ENCODE data around the gene PTPRS.

Gene PTPRS

DNA sequence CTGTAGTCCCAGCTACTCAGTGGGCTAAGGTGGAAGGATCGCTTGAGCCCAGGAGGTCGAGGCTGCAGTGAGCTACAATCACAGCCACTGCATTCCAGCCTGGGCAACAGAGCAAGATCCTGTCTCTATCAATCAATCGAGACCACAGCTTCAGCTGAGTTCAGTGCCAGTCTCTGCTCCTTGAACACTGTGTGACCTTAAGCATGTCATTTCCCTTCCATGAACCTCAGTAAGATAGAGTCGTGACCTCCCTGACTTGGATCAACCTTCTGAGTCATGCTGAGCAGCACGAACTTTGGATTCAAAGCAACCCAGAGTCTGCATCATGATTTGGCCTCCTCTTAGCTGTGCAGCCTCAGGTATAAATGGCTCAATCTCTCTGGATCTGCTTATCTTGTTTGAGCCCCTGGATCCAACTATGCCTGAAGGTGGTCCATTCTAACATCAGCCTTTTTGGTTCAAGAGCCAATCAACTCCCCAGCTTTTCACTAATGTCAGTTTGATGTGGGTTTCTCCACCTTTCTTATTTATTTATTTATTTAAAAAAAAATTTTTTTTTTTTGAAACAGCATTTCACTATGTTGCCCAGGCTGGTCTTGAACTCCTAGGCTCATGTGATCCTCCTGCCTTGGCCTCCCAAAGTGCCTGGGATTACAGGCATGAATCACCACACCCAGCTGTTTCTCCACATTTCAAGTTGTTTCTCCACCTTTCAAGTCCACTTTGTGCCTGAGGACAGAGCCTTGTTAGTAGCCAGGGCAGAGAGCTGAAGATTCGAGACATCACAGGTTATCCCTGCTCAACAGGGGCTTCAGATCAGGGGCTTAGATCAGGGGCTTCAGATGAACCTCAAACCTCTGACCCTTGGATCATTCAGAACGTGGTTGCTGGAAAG, 26.4 kb downstream of the PTPRS start:
- H3K4me3 ChIP-seq (ENCODE audit: low read depth, low read length): no peak overlapping the region
- no peak for DNase-seq (ENCODE audit: low read depth, low spot score)
- TF ChIP-seq, protein P1, sequence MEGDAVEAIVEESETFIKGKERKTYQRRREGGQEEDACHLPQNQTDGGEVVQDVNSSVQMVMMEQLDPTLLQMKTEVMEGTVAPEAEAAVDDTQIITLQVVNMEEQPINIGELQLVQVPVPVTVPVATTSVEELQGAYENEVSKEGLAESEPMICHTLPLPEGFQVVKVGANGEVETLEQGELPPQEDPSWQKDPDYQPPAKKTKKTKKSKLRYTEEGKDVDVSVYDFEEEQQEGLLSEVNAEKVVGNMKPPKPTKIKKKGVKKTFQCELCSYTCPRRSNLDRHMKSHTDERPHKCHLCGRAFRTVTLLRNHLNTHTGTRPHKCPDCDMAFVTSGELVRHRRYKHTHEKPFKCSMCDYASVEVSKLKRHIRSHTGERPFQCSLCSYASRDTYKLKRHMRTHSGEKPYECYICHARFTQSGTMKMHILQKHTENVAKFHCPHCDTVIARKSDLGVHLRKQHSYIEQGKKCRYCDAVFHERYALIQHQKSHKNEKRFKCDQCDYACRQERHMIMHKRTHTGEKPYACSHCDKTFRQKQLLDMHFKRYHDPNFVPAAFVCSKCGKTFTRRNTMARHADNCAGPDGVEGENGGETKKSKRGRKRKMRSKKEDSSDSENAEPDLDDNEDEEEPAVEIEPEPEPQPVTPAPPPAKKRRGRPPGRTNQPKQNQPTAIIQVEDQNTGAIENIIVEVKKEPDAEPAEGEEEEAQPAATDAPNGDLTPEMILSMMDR (IDR thresholded peaks at IDR 0.05; ENCODE audit: low read depth, low read length): no peak
- in situ Hi-C loops (cut with HindIII; ENCODE audit: low sequenced_read_pairs): no loop called here

DNA sequence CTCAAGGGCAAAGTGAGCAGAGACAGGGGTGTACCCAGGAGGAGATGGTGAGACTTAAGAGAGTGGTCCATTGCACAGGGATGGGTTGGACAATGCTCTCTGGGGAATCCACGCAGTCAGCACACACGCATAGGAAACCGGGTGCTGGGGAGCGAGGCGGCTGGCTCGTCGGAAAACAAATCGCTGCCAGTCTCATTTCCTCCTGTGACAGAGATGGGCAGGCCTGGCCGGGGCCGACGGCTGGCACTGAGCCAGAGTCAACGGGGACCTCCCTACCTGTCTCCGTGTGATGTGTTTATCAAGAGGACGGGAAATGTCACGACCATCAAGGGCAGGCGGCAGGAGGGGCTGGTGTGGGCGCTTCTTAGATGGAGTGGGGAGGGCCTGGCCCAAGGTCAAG, 27.3 kb downstream of the PTPRS start:
- in situ Hi-C loops (cut with HindIII; ENCODE audit: low sequenced_read_pairs): no loop called here
- DNase-seq (ENCODE audit: low read depth, low spot score): no peak
- no peak overlapping the region for H3K4me3 ChIP-seq (ENCODE audit: low read depth, low read length)
- TF ChIP-seq, protein P1 (IDR thresholded peaks at IDR 0.05; ENCODE audit: low read depth, low read length): no peak

DNA sequence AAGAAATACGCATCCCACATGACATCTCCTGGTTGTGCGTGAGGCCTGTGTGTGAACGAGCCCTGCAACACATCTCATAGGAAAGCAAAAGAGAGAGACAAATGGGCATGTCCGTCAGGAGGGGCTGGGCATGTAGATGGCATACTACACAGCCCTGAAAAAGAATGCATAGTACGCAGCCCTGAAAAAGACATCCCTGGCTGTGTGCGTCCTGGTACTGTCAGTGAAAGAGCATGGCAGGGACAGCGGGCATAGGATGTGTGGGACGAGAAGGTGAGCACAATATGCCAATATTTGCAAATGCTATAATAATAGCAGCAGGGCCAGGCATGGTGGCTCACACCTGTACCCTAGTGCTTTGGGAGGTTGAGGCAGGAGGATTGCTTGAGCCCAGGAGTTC, 28.6 kb downstream of the PTPRS start:
- H3K4me3 ChIP-seq (ENCODE audit: low read depth, low read length): no peak overlapping the region
- in situ Hi-C loops (cut with HindIII; ENCODE audit: low sequenced_read_pairs): no loop called here
- no peak for DNase-seq (ENCODE audit: low read depth, low spot score)
- TF ChIP-seq, protein P1 (IDR thresholded peaks at IDR 0.05; ENCODE audit: low read depth, low read length): no peak

DNA sequence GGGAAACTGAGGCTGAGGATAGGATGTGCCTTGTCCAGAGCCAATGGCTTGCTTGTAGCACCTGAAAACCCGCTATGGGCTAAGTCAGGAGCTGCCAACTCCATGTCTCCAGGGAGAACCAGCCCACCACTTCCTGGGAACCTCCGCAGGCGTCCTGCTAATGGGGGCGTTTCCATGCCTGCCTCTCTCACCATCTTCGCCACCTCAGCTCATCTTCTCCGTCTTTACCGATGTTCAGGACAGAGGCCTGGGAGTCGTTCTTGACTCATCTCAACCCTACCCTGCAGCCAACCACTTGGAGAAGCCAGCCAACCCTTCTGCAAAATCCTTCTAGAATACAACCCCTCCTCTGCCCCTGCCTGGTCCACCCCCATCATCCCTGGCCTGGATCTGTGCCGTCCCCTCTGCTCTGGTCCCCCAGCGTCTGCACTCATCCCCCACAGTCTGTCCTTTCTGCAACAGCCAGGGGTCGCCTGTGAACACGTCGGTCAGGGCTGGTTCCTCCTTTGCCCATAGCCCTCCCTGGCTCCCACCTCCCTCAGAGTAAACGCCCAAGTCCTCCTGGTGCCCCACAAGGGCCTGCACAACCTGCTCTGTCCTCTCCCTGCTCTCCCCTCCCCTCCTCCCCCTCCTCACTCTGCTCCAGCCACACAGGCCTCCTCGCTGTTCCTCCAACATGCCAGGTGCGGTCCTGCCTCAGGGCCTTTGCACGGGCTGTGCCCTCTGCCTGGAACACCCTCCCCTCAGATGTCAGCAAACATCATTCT, 31.0 kb downstream of the PTPRS start:
- no peak for DNase-seq (ENCODE audit: low read depth, low spot score)
- TF ChIP-seq, protein P1 (IDR thresholded peaks at IDR 0.05; ENCODE audit: low read depth, low read length): peak; percentile 17
- in situ Hi-C loops (cut with HindIII; ENCODE audit: low sequenced_read_pairs): no loop called here
- H3K4me3 ChIP-seq (ENCODE audit: low read depth, low read length): no peak overlapping the region

DNA sequence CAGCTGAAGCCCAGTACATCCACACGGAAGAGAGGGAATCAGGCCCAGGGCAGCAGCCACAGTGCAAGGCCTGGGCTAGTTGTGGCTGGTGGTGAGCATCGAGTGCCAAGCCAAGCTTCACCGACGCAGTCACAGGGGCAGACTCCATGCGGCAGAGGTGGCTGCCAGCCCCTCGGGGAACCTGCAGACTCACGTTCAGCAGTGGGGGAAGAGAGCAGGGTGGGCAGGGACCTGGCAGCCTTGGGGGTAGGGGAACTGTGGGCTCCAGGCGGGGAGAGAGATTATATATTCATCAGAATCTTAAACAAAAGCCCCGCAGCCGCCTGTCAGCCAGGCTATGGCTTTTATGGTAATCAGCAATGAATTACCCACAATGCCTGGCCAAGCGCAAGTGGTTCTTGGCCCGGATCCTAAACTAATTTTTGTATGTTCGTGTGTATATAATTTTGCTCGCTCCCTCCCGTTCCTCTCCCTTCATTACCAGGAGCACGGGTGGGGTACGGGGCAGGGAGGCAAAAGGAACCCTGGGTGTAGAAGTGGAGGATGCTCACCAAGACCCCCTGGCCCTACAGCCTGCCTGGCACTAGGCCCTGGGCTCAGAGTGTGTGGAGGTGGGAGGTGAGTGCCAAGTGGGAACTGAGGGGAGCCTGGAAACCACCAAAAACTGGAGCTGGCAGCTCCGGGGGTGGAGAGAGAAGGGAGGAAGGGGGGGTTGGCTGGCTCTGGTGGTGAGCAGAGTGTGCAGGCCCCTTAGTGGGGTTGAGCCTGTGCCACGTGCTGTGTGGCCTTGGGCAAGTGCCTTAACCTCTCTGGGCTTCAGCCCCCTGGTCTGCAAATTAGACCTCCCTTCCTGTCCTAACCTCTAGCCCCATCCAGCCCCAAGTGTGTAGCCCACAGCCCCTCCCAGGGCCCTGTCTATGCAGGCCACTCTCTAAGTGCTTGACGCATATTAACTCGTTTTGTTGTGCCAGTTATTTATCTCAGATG, 31.9 kb downstream of the PTPRS start:
- peak overlapping the region; percentile 8 for H3K4me3 ChIP-seq (ENCODE audit: low read depth, low read length)
- in situ Hi-C loops (cut with HindIII; ENCODE audit: low sequenced_read_pairs): no loop called here
- TF ChIP-seq, protein P1 (IDR thresholded peaks at IDR 0.05; ENCODE audit: low read depth, low read length): no peak
- DNase-seq (ENCODE audit: low read depth, low spot score): peak; percentile 93

DNA sequence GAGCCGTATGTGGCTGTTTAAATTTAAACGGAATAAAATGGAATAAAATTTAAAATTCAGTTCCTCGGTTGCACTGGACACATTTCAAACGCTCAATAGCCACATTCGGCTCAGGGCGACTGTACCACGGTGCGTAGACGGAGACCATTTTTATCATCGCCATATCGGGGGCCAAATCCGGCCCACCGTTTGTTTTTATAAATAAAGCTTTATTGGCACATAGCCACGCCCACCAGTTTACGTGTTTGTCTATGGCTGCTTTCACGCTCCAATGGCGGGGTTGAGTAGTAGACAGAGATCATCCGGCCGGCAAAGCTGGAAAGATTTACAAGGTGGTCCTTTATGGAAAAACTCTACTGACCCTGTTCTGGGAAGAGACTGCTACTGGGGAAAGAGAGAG, 33.0 kb downstream of the PTPRS start:
- in situ Hi-C loops (cut with HindIII; ENCODE audit: low sequenced_read_pairs): no loop called here
- no peak overlapping the region for H3K4me3 ChIP-seq (ENCODE audit: low read depth, low read length)
- DNase-seq (ENCODE audit: low read depth, low spot score): no peak
- TF ChIP-seq, protein P1 (IDR thresholded peaks at IDR 0.05; ENCODE audit: low read depth, low read length): no peak

Measured in astrocyte of the spinal cord (primary cell).